ENCODE measurements around the gene GAL3ST3.

GRCh38 chr11:66039765-66040164, 9.2 kb downstream of the GAL3ST3 start:
- TF ChIP-seq CTCF (IDR thresholded peaks at IDR 0.05; ENCODE audit: insufficient read depth, low read length) (no peak), REST (IDR thresholded peaks at IDR 0.05; ENCODE audit: insufficient replicate concordance, low read depth) (no peak), POLR2AphosphoS5 (IDR thresholded peaks at IDR 0.05; ENCODE audit: low read depth) (no peak), GABPA (IDR thresholded peaks at IDR 0.05; ENCODE audit: low read depth) (no peak), SPI1 (IDR thresholded peaks at IDR 0.05; ENCODE audit: borderline replicate concordance, low read depth) (no peak)
